GM18951 (cell line): Measurements from ENCODE around the gene ATXN1.
"Not testable (repeated sequence)": the region's sequence is repeated elsewhere in the genome, so short reads cannot be mapped to it uniquely, and the experiment has no call there.

Experiments
- POLR2A ChIP-seq: IDR thresholded peaks from 4 replicates; pipeline ENCODE4 v1.6.1; 2011; ENCODE audit warnings: mild to moderate bottlenecking; ENCODE audit not compliant: insufficient read length, insufficient read depth; ENCODE audit errors: extremely low read depth
- in situ Hi-C: fragments of 300-500 bp; cut with MboI; formaldehyde crosslinking; loops from one replicate; pipeline ENCODE4 v1.12.0; 2022; ENCODE audit warnings: low sequenced_read_pairs, mixed read lengths, inconsistent platforms; ENCODE audit not compliant: unreplicated experiment

Gene ATXN1

DNA sequence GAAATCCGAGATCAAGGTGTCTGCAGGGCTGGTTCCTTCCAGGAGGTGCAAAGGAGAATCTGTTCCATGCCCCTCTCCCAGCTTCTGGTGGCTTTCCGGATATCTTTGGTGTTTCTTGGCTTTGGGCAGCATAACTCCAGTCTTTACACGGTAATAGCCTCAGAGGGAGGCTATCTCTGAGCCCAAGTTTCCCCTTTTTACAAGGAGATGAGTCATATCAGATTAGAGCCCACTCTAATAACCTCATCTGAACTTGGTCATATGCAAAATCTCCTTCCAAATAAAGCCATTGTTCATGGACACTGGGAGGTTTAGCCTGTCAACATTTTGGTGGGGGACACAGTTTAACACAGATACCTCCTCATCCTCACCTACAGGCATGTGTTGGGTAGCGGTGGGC is 213.7 kb downstream of the ATXN1 start:
- TF ChIP-seq POLR2A: no peak
- in situ Hi-C loops: no loop called here

DNA sequence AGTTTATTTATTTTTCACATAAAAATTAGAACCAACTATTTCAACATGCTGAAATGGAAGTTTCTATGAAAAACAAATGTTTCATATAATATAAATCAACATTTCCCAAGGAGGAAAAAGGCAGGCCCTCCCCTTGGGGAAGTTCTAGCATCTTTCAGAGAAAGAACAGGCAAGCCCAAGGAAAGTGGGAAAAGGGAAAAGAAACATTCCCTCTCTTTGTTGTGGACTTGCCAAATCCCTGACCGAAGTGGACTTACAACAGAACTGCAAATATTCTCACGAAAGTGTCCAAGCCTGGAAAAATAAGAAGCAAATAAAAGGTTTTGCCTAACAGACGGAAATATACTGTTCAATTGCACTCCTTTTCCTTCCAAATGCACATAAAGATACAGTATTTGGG is 214.4 kb downstream of the ATXN1 start:
- in situ Hi-C loops: no loop called here
- no peak for TF ChIP-seq POLR2A

DNA sequence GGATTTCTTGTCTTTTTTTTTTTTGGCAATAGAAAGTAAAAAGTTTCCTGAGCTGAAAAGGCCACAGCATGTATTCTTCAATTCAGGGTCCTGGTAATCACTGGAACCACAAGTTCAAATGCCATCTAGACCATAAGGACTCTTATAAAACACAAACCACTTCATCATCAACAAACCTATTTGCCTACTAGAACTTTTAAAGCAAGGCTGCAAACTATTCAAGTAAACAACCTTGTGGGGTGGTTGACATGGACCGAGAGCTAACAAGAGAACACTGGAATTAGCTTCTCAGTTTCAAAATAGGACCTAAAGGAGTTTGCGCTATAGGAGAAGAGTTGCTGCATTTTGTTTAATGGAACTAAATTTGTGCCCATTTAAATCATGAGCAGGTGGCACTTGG is 215.9 kb downstream of the ATXN1 start:
- in situ Hi-C loops: no loop called here
- no peak for TF ChIP-seq POLR2A

DNA sequence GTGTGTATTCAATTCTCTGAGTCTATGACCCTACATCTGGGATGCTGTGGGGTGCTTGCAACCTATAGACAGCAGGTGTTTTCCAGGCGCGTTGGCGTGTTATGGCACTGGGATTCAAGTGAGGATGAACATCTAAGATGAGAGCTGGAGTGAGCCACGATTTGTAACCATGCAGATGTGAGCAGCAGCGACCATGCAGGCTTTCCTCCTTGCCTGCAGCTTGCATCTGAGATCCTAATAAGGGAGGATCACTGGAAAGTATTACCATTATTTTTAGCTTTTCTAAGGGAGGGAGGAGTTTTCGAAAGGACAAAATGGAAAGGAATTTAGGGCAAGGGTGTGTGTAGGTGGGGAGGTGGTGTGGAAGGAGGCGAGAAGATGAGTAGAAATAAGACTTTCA is 216.7 kb downstream of the ATXN1 start:
- in situ Hi-C loops: no loop called here
- no peak for TF ChIP-seq POLR2A

DNA sequence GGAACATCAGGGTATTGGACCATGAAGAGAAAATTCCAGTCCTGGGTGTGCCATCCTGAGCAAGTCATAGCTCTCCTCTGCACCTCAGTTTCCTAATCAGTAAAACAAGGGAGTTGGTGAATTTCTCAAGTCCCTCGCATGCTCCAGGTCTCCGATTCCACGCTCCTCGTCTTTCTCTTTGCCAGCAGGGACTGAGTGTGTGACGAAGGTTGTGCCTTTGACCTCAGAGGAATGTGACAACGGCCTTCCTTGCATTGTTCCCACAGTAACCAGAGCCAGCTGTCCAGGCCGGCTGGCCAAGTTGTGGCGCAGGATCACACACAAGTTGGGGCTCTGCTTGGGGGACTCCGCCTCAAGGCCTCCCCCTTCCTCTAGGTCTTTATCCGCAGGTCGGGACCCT is 217.3 kb downstream of the ATXN1 start:
- TF ChIP-seq POLR2A: no peak
- in situ Hi-C loops: no loop called here

DNA sequence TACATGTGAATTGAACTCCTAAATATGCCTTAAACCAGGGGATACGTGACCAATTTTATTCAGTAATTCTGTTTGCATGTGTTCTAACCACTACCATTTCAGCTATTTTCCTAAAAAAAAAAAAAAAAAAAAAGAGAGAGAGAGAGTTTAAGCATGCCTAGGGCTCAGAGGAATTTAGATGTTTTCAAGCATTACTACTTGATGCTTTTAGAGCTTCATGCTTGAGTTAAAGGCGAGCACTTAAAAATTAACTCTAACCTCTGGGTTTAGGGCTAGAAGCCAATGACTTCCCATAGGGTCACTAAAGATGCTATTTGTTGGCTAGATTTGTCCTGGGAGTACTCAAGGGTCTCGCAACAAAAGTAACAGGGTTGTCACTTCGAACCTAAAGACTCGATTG is 217.7 kb downstream of the ATXN1 start:
- TF ChIP-seq POLR2A: no peak
- in situ Hi-C loops: no loop called here

DNA sequence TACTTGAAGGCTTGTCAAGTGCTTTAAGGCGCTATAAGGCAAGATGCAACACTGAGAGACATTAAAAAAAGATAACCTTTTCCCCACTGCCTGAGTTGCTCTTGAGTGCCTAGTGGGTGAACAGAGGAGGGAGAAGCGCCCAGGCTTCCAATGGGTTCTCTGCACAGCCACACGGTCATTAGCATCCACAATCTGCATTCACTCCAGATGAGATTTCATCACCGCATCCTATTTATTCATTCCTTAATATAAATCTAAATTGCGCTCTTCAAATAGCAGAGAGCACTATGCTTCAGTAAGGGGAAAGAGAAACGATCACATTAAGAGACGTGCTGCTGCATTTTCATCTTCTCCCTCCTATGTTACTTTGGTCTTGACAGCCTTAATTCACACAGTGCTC is 219.2 kb downstream of the ATXN1 start:
- in situ Hi-C loops: no loop called here

DNA sequence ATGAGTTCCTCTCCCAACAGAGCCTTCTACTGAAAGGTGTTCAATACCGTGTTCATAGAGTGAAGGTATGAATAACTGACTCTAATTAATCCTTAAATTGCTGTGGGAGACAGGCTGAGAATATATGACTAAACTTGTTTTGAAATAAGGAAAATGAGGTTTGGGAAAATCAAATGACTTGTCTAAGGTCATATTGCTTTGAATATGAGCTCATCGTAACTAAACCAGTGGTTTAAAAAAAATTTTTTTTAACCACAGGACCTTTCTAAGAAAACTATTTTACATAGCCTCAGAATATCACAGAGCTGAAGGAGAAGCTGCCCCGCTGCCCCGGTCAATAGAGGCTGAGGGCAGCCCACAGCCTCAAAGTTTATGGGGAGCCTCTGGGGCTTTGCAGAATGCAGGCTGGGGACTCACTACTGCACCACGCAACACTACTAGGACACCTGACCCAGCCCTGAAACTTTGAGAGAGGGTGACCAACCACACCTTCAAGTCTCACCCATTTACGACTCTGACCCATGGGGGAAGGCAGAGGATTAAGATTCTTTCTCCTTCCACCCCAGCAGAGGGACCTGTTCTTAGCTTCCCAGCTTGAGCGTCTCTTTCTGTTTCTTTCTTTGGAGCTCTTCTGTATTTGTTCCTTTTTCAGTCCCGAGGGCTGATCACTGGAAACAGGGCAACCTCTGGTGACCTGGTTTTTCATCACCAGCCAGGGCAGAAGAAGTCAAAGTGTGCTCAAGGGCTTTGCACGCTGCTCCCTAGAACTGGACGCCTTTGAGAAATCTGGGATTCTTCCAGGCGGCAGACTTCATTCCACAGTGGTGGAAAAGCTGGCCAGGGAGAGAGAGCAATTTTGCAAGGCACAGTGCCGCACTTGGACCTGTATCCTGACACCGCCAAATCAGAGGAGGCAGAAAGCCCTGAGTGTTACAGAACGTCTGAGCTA is 220.2 kb downstream of the ATXN1 start:
- in situ Hi-C loops: no loop called here
- no peak for TF ChIP-seq POLR2A

More for the DNA sequence above, 219.2 kb downstream of the ATXN1 start:
- TF ChIP-seq POLR2A: no peak

DNA sequence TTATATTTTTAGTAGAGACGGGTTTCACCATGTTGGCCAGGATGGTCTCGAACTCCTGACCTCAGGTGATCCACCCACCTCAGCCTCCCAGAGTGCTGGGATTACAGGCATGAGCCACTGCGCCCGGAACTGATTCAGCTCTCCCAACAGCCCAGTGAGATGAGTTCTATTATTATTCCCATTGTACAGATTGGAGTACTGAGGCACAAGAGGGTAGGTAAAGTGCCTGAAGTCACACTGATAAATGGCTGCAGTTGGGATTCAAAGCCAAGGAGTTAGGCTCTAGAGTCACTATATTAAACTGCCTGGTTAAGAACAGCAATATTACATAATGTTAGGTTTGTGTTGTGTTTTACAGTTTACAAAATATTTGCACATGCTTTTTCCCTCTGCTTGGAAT is 220.9 kb downstream of the ATXN1 start:
- in situ Hi-C loops: not testable (repeated sequence)

DNA sequence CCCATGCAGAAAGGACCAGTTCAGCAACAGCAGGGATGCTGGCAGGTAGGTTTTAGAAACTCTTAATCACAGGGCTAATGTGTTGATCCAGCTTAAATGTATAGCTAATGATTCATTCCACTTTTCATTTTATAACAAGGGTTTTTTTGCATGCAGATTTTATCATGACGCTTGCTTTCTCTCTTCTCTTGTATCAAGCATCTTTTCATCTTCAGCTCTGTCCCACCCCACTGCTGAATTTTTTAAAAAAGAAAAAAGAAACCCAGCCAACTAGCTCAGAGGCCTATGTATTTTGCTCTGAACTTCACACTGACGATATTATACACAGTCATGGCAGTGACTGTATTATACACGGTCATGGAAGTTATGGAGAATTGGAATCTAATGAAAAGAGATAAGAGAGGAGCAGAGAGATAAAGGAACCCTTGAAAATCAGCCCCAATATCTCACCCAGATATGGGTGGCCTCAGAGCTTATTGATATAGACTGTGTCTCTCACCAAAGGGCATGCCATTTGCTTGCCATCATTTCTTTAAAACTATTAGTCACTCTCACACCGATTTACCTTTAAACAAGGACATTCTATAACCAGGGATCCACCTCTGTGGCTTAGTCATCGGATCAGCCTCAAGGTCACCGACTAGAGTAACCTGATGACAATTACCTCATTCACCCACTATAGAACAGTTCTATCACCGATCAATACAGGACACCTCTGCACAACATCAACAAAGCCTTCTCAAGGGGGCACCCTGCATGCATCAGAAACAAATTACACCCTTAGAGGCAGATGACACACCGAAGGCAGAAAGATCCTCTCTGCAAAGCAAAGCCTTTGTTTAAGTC is 222.0 kb downstream of the ATXN1 start:
- TF ChIP-seq POLR2A: no peak
- in situ Hi-C loops: loop anchor here (10.0 kb wide), 1 partner anchor 225 kb away; the partner anchor contains the start of gene ATXN1

DNA sequence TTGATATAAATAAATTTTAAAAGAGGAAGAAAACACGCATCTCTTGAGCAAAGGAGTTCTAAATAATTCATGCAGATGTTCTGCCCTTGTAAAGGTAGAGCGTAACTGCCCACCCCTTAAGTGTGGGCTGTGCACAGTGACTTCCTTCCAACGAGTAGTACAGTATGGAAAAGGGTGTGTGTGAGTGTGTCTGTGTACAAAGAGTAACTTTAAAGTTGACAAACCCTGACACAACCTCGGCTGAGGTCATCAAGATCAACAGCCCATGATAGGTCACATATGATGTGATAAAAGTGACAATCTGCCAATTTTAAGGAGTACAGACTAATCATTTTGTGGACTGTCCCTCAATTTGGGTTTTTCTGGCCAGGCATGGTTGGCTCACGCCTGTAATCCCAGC is 225.7 kb downstream of the ATXN1 start:
- in situ Hi-C loops: loop anchor here (10.0 kb wide), 1 partner anchor 229 kb away; the partner anchor contains the start of gene ATXN1
- TF ChIP-seq POLR2A: no peak

DNA sequence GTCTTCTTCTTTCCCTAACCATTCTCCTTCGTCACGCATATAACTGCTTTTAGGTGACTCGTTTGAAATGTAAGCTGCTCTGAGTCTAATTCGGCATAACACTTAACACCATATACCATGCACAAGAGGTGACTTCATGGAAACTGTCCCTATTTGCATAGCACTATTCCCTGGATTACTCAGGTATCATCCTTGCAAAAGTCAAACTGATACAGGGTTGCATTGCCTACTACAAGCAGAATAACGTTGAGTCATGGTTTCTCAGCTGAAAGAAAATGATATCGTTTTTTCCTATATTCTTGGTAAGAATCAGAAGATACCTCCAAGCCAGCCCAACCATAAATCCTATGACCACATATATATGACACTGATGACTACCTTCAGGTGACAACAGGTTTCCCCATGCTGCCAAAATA is 227.5 kb downstream of the ATXN1 start:
- in situ Hi-C loops: loop anchor here (10.0 kb wide), 1 partner anchor 231 kb away; the partner anchor contains the start of gene ATXN1
- no peak for TF ChIP-seq POLR2A

DNA sequence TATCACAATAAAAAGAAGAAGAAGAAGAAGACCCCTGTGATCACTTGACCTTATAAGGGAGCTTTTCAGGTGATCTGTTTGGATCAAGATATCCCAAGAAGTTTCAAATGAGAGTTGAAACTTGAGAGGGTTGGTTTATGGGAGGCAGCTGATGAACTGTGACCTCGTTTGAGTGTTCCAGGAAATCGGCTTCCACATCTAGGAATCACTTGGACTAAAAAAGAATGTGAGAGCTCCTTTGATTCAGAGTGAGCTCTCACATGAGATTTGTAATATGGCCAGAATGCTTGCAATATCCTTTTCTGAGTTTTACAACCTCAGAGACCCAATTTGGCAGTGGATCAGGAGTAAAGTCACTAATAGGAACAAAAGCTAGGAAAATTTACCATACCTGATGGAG is 228.1 kb downstream of the ATXN1 start:
- in situ Hi-C loops: loop anchor here (10.0 kb wide), 1 partner anchor 232 kb away; the partner anchor contains the start of gene ATXN1
- TF ChIP-seq POLR2A: no peak
